Uterus (tissue), 2 donors: ENCODE measurements around the gene CDH2.

Experiments
- POLR2A ChIP-seq, 2 donors: fragments of 450-650 bp; IDR thresholded peaks; one replicate each; pipeline ENCODE4 v1.6.1; 2016; ENCODE audit warnings: antibody characterized with exemption in 2 of 2, mild to moderate bottlenecking in 1 of 2, moderate library complexity in 1 of 2
- TF ChIP-seq, protein P1 (sequence below), 4 experiments: fragments of 200-600 bp in 2 of 4; fragments of 450-650 bp in 2 of 4; sonication (generic) in 2 of 4; IDR thresholded peaks; one replicate each; pipeline ENCODE4 v1.5.1; 2016 to 2019; ENCODE audit warnings: antibody characterized with exemption in 4 of 4, mild to moderate bottlenecking in 2 of 4, moderate library complexity in 1 of 4

GRCh38 chr18:28063271-28063761 is 113.6 kb downstream of the CDH2 start:
- TF ChIP-seq, protein P1, sequence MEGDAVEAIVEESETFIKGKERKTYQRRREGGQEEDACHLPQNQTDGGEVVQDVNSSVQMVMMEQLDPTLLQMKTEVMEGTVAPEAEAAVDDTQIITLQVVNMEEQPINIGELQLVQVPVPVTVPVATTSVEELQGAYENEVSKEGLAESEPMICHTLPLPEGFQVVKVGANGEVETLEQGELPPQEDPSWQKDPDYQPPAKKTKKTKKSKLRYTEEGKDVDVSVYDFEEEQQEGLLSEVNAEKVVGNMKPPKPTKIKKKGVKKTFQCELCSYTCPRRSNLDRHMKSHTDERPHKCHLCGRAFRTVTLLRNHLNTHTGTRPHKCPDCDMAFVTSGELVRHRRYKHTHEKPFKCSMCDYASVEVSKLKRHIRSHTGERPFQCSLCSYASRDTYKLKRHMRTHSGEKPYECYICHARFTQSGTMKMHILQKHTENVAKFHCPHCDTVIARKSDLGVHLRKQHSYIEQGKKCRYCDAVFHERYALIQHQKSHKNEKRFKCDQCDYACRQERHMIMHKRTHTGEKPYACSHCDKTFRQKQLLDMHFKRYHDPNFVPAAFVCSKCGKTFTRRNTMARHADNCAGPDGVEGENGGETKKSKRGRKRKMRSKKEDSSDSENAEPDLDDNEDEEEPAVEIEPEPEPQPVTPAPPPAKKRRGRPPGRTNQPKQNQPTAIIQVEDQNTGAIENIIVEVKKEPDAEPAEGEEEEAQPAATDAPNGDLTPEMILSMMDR (IDR thresholded peaks at IDR 0.05): no peak
- TF ChIP-seq POLR2A (IDR thresholded peaks at IDR 0.05): no peak
